GM15510 (cell line): ENCODE measurements around the gene WWOX.

ENCODE experiments used
- POLR2A ChIP-seq: IDR thresholded peaks from 3 replicates; pipeline ENCODE4 v1.6.1; 2011; ENCODE audit warnings: borderline replicate concordance; ENCODE audit not compliant: insufficient read length; ENCODE audit errors: extremely low read depth

The WWOX gene

DNA sequence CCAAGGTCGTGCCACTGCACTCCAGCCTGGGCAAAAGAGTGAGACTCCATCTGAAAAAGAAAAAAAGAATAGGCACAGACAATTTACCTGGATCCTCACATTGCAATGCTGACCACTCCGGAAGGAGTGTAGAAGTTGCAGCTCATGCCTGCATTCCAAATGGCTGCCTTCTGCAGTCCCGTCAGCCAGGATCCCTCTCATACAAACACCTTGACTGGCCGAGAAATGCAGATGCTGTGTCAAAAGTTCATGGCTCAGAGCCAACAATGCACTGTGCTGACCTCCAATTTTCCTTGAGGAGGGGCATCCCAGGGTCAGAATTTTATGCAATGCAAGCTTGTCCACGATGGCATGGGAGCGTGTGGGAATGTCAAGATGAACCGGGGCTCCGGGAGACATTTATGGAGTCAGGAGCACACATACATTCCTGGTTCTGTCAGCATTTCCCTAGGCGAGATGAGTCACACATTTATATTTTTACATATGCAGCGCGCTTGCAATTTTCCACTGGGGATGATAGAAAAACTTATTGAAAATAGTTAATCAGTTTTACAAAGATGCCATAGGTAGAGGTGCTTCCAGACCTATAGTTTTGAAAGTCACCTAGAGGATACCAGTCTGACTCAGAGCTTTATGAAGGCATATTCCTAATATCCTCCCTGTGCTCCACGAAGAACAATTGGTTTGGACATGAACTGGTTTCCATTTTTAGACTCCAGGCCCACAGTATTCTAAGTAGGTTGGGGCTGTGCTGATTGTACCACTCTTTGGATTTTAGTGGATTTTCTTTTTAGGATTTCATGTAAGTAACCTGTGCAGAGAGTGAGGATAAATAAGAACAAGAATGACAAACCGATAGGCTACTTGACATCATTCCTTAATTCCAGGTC lies 886.5 kb downstream of the WWOX start:
- TF ChIP-seq POLR2A, result no peak

DNA sequence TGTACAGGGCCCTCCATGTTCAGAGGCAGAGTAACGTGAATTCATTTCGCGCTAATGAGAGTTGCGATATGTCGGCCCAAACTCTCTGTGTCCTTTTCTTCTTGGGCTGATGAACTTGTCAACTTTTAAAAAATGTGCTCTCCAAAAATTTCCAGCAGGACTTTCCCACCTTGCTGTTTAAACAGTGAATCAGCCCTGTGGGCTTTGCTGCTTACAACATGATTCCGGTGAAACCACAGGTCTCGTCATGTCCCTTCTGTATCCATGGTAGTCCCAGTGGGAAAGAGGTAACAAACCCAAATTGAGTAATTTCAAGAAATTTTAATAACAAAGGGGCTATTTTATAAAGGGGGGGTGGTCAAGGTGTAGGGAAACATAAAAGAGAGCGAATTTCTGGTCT lies 888.2 kb downstream of the WWOX start:
- no peak for TF ChIP-seq POLR2A

DNA sequence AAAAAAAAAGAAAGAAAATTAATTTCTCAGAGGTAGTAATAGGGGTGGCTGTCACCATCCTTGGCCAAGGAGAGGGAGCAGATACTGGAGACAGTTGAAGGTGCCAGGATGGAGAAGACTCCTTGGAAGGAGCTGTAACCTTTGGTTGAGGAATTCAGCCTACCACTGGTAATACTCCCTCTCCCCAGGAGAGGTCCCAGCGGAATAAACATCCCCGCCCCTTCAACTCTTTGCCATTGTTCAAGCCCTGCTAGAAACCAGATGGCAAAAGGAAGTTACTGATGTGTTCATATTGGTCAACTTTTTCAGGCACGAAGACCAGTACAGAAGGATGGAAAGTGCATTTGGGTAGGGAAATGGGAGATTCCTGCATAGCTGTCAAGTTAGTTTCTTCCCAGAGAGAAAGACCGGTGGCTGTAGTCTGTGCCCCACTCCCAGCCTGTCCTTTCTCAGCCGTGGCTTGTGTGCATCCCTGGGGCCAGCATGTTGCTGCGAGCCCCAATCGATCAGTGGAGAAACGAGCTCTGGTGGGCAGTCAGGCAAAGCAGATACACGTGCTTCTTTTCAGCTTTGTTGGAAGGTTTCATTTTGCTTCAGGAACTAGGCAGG lies 889.0 kb downstream of the WWOX start:
- no peak for TF ChIP-seq POLR2A

DNA sequence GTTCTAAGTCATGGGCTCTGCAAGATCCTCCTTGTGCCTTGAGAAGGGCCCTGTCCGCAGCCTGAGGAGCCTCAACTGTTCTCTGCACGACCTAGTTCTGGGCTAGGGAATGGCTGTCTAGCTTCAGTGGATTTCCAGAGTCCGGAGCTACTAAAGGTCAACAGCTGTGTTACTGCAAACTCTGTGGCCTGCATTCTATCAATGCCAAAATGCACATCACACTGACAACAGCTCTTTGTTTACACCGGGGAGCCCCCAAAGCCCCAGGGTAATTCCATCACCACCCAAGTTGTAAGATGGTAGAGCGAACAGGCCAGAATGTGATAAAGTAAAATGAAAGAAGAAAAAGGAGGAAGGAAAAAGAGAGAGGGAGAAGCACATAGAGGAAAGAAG lies 890.9 kb downstream of the WWOX start:
- no peak for TF ChIP-seq POLR2A

DNA sequence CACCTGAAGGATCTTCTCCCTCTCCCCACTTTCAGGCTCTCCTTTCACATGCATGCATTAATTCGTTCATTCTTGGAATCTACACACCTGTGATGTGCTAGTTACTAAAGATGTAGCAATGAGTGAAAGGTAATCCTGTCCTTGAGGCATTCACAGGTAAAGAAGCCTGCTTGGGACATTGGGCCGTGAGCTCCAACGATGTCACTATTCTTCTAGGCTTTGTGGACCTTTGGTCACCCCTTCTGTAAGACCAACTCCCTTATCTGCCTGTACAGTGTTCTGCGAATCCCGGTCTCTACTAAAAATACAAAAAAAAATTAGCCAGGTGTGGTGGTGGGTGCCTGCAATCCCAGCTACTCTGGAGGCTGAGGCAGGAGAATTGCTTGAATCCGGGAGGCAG lies 892.5 kb downstream of the WWOX start:
- TF ChIP-seq POLR2A, result no peak

DNA sequence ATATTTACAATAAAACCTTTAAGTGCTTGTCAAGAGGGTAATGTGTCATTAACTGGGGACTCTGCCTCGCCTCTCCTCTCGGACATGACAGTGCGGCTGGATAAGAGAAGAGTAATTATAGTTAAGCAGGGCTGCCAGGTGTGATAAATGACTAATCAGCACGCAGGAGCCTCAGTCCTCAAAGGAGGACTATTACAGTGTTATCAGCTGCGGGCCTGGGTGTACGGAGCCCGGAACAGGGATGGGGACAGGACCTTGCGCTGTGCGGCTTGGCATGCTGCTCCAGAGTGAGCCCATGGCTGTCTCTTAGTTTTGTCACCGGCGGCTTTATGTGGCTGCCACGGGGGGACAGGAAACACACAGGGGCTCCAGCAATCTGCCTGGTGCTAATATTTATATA lies 893.9 kb downstream of the WWOX start:
- TF ChIP-seq POLR2A, result no peak

DNA sequence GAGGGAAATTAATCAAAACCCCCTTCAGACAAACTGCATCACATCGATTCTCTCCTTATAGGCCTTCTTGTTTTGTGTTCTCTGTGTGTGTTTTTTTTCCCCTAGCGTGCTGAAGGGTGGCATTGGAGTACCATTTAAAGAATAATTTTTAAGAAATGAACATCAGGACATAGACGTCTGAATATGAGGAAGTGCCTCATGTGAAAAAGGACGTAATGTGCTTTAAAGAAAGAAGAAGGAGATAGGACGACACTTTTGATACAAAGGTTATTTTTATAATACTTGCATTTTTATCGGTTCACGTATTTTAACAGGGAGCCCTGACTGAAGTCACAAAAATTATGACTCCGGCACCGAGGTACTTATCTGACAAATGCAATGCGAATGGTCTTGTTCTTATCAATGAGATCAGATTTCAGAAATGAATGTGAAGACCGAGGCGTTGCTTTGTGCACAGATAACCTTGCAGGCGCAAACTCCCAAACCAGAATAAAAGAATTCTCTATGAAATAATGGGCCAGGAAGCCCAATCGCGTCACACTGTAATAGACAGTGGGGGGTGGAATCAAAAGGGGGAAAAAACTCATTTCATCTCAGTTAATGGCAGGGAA lies 894.8 kb downstream of the WWOX start:
- TF ChIP-seq POLR2A, result no peak

DNA sequence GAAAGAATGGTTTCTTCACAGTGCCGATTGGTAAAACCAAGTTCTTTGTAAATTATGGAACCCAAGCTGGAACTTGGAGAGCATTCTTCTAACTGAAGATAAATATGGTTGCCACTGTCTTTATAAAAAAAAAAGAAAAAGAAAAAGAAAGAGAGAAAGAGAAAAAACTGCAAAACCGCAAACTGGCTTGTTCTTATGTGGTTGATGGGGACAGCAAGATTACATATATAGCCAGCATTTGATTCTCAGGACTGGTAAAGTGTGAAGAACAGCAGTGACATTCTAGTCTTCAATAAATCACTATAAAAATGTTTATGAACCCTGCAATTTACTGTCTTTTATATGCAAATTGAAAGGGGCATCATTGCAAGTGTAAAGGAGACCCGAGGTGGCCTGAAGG lies 896.0 kb downstream of the WWOX start:
- no peak for TF ChIP-seq POLR2A

DNA sequence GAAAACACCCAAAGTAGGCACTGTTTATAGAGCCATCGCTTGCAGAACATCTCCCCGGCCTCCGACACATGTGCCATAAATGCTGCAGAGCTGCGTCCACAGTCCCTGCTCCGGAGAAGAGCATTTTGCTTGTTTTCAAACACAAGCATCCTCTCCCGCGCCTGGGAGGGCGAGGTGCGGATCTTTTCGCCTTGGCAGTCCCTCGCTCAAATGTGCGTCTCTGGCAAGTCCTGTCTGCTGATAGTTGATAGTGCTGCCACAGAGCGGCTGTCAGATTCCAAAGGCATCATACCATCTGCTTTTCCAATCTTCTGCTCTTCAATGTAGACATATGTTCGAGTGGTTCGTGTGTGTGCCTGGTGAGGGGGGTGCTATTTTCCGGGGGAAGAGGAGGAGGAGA lies 897.3 kb downstream of the WWOX start:
- no peak for TF ChIP-seq POLR2A

DNA sequence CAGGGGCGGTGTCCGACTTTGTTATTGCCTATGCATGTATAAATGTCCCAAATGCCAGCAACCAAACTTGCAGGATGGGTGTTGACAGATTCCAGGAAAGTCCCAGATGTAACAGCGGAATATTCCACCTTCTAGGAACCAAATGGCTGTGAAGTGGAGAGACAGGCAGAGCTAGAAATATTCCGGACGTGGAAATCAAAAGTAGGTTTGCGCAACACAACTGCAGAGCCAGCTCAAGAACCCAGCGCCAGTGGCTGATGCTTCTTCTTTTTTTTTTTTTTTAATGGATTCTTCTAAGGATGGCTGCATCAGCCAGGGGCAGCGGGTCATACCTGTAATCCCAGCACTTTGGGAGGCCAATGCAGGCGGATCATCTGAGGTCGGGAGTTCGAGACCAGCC lies 899.4 kb downstream of the WWOX start:
- TF ChIP-seq POLR2A, result no peak

DNA sequence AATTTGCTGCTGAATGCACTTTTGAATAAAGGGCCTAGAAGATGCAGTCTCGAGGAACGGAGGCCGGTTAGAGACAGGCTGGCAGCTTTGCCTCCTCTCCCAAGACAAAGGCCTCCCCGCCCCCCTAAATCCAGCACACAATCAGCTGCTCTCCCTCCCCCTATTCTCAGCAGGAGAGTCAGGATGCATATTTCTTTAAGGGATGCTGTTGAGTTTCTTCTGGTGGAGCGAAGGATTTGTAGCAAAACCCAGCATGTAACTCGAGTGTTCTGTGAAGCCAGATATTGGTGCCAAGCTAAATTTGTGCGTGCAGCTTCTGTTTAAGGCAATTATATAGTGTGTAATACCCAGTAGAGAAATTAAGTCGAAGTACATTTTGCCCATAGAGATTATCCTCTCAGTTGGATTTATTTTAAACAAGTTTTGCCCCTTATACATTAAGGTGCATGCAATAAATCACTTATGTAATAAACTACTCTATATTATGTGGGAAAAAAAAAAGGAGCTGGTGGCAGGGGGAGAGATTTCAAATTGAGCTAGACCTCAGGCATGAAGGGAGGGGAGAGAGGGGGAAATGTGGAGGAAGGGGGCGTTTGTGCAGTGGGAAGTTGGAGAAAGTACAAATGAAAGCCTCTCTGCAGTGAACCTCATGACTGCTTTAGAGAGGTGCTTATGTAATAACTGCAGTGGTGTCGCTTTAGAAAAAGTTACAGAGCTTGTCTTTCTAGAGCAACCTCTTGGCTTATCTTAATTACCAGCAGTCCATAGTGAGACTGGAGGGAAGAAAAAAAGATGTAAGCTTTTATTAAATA lies 901.9 kb downstream of the WWOX start:
- no peak for TF ChIP-seq POLR2A

DNA sequence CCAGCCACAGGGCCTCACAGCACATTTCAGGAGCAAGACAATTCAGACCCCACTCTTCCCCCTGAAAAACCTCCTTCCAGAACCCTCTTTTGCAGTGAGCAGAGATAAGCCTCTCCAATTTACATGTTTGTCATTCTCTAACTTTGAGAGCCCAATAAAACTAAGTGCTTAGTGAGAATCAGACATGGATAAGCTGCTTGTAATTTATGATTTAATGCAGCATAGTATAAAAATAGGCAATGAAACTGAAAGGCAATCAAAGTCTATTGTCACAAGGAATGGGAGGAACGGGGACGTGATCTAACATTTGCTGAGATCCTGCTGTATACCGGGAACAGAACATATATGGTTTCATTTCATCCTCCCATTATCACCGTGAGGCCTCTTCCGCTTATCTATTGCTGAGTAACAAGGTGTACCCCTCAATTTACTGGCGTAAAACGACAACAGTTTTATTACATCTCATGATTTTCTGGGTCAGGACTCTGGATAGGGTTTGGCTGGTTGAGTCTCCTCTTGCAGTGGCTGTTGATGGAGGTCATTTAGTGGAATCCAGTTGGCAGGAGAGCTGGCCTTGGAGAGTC lies 903.7 kb downstream of the WWOX start:
- TF ChIP-seq POLR2A, result no peak

DNA sequence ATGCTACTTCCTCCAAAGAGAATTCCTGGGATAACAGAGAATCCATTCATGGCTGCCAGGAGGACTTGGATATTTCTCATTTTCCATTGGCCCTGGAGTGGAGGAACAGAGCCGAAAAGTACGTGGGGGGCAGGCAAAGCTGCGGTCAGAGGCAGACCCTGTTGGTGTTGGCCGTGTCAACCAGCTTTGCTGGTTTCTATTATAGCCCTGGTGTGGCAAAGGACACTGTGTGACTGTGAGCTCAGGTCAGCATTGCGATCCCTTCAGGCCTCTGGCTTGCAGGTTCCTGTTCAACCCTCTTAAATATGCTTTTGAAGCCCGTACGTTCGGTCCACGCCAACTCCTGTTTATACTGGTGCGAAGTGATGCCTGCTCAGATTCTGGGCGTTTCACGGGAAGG lies 904.9 kb downstream of the WWOX start:
- no peak for TF ChIP-seq POLR2A

DNA sequence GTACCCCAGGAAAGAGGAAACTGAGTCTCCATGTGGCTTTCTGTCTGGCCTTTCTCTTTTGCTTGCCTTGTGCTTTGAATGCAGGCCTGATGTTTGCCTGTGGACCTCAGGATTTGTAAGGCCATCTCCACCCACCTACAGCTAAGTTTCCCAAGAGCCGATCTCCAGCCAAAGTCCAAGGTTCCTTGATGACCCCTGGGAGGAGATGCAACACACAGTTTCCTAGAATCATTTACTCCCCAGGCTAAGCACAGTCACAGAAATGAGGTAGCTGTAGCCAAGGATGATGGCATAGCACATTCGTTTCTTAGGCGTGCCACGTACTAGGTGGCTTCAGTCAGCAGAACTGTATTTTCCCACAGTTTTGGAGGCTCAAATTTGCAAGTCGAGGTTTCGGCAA lies 905.6 kb downstream of the WWOX start:
- no peak for TF ChIP-seq POLR2A

DNA sequence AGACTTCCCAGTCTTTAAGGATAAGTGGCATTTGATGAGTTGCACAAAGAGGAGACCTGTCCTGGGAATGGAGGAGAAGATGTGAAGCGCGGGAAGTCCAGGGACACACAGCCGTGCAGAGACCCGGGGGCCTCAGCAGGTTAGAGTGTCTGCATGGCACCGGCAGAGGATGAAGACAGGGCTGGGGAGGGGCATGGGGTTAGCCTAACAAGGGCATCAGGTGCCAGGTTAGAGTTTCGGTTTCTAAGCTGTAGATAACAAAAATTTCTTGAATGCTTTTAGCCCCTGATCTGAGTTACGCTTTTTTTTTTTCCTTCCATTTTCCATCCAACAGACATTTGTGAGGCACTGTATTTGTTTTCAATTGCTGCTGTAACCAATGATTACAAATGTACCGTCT lies 906.8 kb downstream of the WWOX start:
- no peak for TF ChIP-seq POLR2A
